Measurements from ENCODE around the gene KRT75.

Gene KRT75

GRCh38 chr12:52404951-52405350 is 29.2 kb downstream of the KRT75 start:
- in situ Hi-C loops (cut with HindIII; ENCODE audit: low pct_unique_long_range_greater_than_20kb, low sequenced_read_pairs), result no loop called here
- DNase-seq (ENCODE audit: low read depth in 1 of 2, low spot score in 1 of 2), result no peak
- TF ChIP-seq JUND (IDR thresholded peaks at IDR 0.05; ENCODE audit: low read depth), result no peak

GRCh38 chr12:52403561-52403960 is 30.6 kb downstream of the KRT75 start:
- no peak for DNase-seq (ENCODE audit: low read depth in 1 of 2, low spot score in 1 of 2)
- in situ Hi-C loops (cut with HindIII; ENCODE audit: low pct_unique_long_range_greater_than_20kb, low sequenced_read_pairs), result no loop called here
- TF ChIP-seq JUND (IDR thresholded peaks at IDR 0.05; ENCODE audit: low read depth), result no peak

- no peak for TF ChIP-seq JUND (IDR thresholded peaks at IDR 0.05; ENCODE audit: low read depth)
- DNase-seq (ENCODE audit: low read depth in 1 of 2, low spot score in 1 of 2), result no peak
- in situ Hi-C loops (cut with HindIII; ENCODE audit: low pct_unique_long_range_greater_than_20kb, low sequenced_read_pairs), result no loop called here
Measured at GRCh38 chr12:52402873-52403540, 31.2 kb downstream of the KRT75 start.

- no peak for DNase-seq (ENCODE audit: low read depth in 1 of 2, low spot score in 1 of 2)
- in situ Hi-C loops (cut with HindIII; ENCODE audit: low pct_unique_long_range_greater_than_20kb, low sequenced_read_pairs), result no loop called here
- no peak for TF ChIP-seq JUND (IDR thresholded peaks at IDR 0.05; ENCODE audit: low read depth)
Measured at GRCh38 chr12:52402377-52402776, 31.8 kb downstream of the KRT75 start.

GRCh38 chr12:52401926-52402325 is 32.2 kb downstream of the KRT75 start:
- no peak for TF ChIP-seq JUND (IDR thresholded peaks at IDR 0.05; ENCODE audit: low read depth)
- no peak for DNase-seq (ENCODE audit: low read depth in 1 of 2, low spot score in 1 of 2)
- in situ Hi-C loops (cut with HindIII; ENCODE audit: low pct_unique_long_range_greater_than_20kb, low sequenced_read_pairs), result no loop called here

- in situ Hi-C loops (cut with HindIII; ENCODE audit: low pct_unique_long_range_greater_than_20kb, low sequenced_read_pairs), result no loop called here
- no peak for DNase-seq (ENCODE audit: low read depth in 1 of 2, low spot score in 1 of 2)
- no peak for TF ChIP-seq JUND (IDR thresholded peaks at IDR 0.05; ENCODE audit: low read depth)
Measured at GRCh38 chr12:52401526-52401925, 32.6 kb downstream of the KRT75 start.

GRCh38 chr12:52400906-52401305 is 33.3 kb downstream of the KRT75 start:
- in situ Hi-C loops (cut with HindIII; ENCODE audit: low pct_unique_long_range_greater_than_20kb, low sequenced_read_pairs), result no loop called here
- TF ChIP-seq JUND (IDR thresholded peaks at IDR 0.05; ENCODE audit: low read depth), result no peak
- no peak for DNase-seq (ENCODE audit: low read depth in 1 of 2, low spot score in 1 of 2)

- in situ Hi-C loops (cut with HindIII; ENCODE audit: low pct_unique_long_range_greater_than_20kb, low sequenced_read_pairs), result no loop called here
- TF ChIP-seq JUND (IDR thresholded peaks at IDR 0.05; ENCODE audit: low read depth), result no peak
- no peak for DNase-seq (ENCODE audit: low read depth in 1 of 2, low spot score in 1 of 2)
Measured at GRCh38 chr12:52399756-52400155, 34.4 kb downstream of the KRT75 start.

- no peak for TF ChIP-seq JUND (IDR thresholded peaks at IDR 0.05; ENCODE audit: low read depth)
- in situ Hi-C loops (cut with HindIII; ENCODE audit: low pct_unique_long_range_greater_than_20kb, low sequenced_read_pairs), result no loop called here
- DNase-seq (ENCODE audit: low read depth in 1 of 2, low spot score in 1 of 2), result peak in 1 of 2 experiments; percentile 14
Measured at GRCh38 chr12:52398176-52398575, 36.0 kb downstream of the KRT75 start.

- in situ Hi-C loops (cut with HindIII; ENCODE audit: low pct_unique_long_range_greater_than_20kb, low sequenced_read_pairs), result no loop called here
- no peak for DNase-seq (ENCODE audit: low read depth in 1 of 2, low spot score in 1 of 2)
- TF ChIP-seq JUND (IDR thresholded peaks at IDR 0.05; ENCODE audit: low read depth), result no peak
Measured at GRCh38 chr12:52396656-52397055, 37.5 kb downstream of the KRT75 start.

GRCh38 chr12:52395761-52396434 is 38.3 kb downstream of the KRT75 start:
- DNase-seq (ENCODE audit: low read depth in 1 of 2, low spot score in 1 of 2), result peak in 1 of 2 experiments; percentile 71
- no peak for TF ChIP-seq JUND (IDR thresholded peaks at IDR 0.05; ENCODE audit: low read depth)
- in situ Hi-C loops (cut with HindIII; ENCODE audit: low pct_unique_long_range_greater_than_20kb, low sequenced_read_pairs), result no loop called here

- TF ChIP-seq JUND (IDR thresholded peaks at IDR 0.05; ENCODE audit: low read depth), result no peak
- in situ Hi-C loops (cut with HindIII; ENCODE audit: low pct_unique_long_range_greater_than_20kb, low sequenced_read_pairs), result no loop called here
- DNase-seq (ENCODE audit: low read depth in 1 of 2, low spot score in 1 of 2), result no peak
Measured at GRCh38 chr12:52394836-52395405, 39.2 kb downstream of the KRT75 start.

GRCh38 chr12:52392465-52393007 is 41.6 kb downstream of the KRT75 start:
- in situ Hi-C loops (cut with HindIII; ENCODE audit: low pct_unique_long_range_greater_than_20kb, low sequenced_read_pairs), result no loop called here
- TF ChIP-seq JUND (IDR thresholded peaks at IDR 0.05; ENCODE audit: low read depth), result no peak
- DNase-seq (ENCODE audit: low read depth in 1 of 2, low spot score in 1 of 2), result no peak

All from T47D (cell line).